Measurements from ENCODE around the gene STAT5A. TPM values are rescaled to one million over a fixed set of nuclear protein-coding genes. Genes with fewer than 3 reads are reported as not detected.

The STAT5A gene
- total and polyA plus RNA-seq, 9 of the 15 experiments (the other 6 are each of a cell fraction or from before 2014, with no cell fraction given): 79.9 to 415 (median 196) TPM

GRCh38 chr17:42312285-42313130 lies 24.2 kb downstream of the STAT5A start (continued):
- TF ChIP-seq ZNF609 (CRISPR knock-in tag; IDR thresholded peaks at IDR 0.05; ENCODE audit: borderline replicate concordance) (no peak), EGR1 (conservative IDR thresholded peaks at IDR 0.05) (peak; percentile 82), NBN (IDR thresholded peaks at IDR 0.05; ENCODE audit: low read depth) (peak; percentile 56), MITF (IDR thresholded peaks at IDR 0.05) (no peak), PYGO2 (tag; IDR thresholded peaks at IDR 0.05) (no peak), CEBPG (CRISPR knock-in tag; IDR thresholded peaks at IDR 0.05) (no peak), CEBPG (tag; conservative IDR thresholded peaks at IDR 0.05 in 1 of 2, IDR thresholded peaks at IDR 0.05 in 1 of 2) (no peak), ZNF324 (CRISPR knock-in tag; IDR thresholded peaks at IDR 0.05) (no peak), RFX7 (CRISPR knock-in tag; IDR thresholded peaks at IDR 0.05) (no peak), THRA (IDR thresholded peaks at IDR 0.05) (no peak), ZNF274 (IDR thresholded peaks at IDR 0.05; ENCODE audit: borderline replicate concordance, low read depth, low read length) (peak; percentile 28; the same call in 1 of the 2 replicates), TSHZ1 (CRISPR knock-in tag; IDR thresholded peaks at IDR 0.05) (no peak; the same call in 1 of the 2 replicates), ZNF639 (CRISPR knock-in tag; conservative IDR thresholded peaks at IDR 0.05 in 1 of 2, IDR thresholded peaks at IDR 0.05 in 1 of 2) (peak in 1 of 2 experiments; percentile 22; a peak in 2 of 4 replicates), POLR2A (conservative IDR thresholded peaks at IDR 0.05) (peak; percentile 86)

All from K562 (cell line).